Testis (tissue), 3 donors: ENCODE measurements around the gene GPR31. TPM values are rescaled to one million over a fixed set of nuclear protein-coding genes. Genes with fewer than 3 reads are reported as not detected.

Experiments
- DNase-seq: peaks from one replicate; pipeline ENCODE4 v3.0.0-alpha.2; 2019
- H3K27ac ChIP-seq, 2 donors: fragments of 200-600 bp; sonication (generic); one replicate each; pipeline ENCODE4 v1.5.1; 2019
- H3K27me3 ChIP-seq: fragments of 200-600 bp; sonication (generic); one replicate; pipeline ENCODE4 v1.5.1; 2019
- H3K36me3 ChIP-seq: fragments of 200-600 bp; sonication (generic); one replicate; pipeline ENCODE4 v1.5.1; 2017; ENCODE audit warnings: low read depth; ENCODE audit errors: missing control alignments
- H3K4me1 ChIP-seq: fragments of 200-600 bp; sonication (generic); one replicate; pipeline ENCODE4 v1.5.1; 2019
- H3K4me3 ChIP-seq, 2 donors: fragments of 200-600 bp; sonication (generic); one replicate each; pipeline ENCODE4 v1.5.1; 2017 to 2019
- H3K9me3 ChIP-seq: fragments of 200-600 bp; sonication (generic); one replicate; pipeline ENCODE4 v1.5.1; 2017
- POLR2A ChIP-seq: fragments of 450-650 bp; IDR thresholded peaks from one replicate; pipeline ENCODE4 v1.6.1; 2017; ENCODE audit warnings: antibody characterized with exemption, mild to moderate bottlenecking, moderate library complexity
- WGBS, 2 donors: methylation state at CpG; one replicate each; pipeline ENCODE4 v1.1.5; 2018; 5-methylcytosine and 5-hydroxymethylcytosine counted together
- intact Hi-C: fragments of 100-400 bp; cut with DNase I; formaldehyde crosslinking; loops from one replicate; pipeline ENCODE4 v1.15.1; 2023; ENCODE audit warnings: low total_unique reads
- polyA plus RNA-seq: library from polyadenylated mRNA; stranded (reverse); fragments of 350-450 nt; fragmentation: Illumina TruSeq; extraction: RNeasy Lipid Tissue Mini Kit (QIAGEN cat#74804); gene quantifications from one replicate; pipeline ENCODE4 v1.2.3, GENCODE V29; 2014; ENCODE audit warnings: low read depth, low replicate concordance; ENCODE audit not compliant: insufficient read depth
- total RNA-seq, 2 donors: library from RNA; depleted of rRNA; stranded (reverse); fragments of >200 nt; gene quantifications; one replicate each; pipeline ENCODE4 v1.2.3, GENCODE V29; 2016
- TF ChIP-seq, protein P1 (sequence below), 3 experiments: fragments of 450-650 bp in 2 of 3; fragments of 200-600 bp in 1 of 3; sonication (generic) in 1 of 3; IDR thresholded peaks; one replicate each; pipeline ENCODE4 v1.5.1; 2016 to 2019; ENCODE audit warnings: antibody characterized with exemption in 3 of 3, mild to moderate bottlenecking in 2 of 3, moderate library complexity in 1 of 3

Gene GPR31
- total and polyA plus RNA-seq, 3 donors from 2014 or later, result 0.19 to 0.71 (median 0.20) TPM

DNA sequence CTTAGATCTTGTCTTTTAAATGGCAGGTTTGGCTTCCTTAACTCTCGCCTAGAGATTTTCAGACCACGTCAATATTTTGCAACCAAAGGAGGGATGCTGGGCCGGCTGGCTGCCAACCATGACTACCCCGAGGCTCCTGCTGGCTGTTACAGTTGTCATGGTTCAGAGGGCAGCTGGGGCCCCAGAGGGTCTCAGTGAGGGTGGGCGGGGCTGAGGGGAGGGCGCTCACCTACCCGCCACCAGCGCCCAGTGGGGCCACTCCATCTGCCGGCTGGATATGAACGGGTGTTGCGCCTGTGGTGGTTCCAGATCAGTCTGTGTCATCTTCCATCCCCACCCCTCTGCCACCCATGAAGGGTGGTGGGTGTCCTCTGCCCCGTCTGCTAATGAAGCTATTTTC lies 12.3 kb downstream of the GPR31 start:
- WGBS, 2 donors, result 51 to 67% methylated on average over 6 to 12 of the region's 12 CpGs

DNA sequence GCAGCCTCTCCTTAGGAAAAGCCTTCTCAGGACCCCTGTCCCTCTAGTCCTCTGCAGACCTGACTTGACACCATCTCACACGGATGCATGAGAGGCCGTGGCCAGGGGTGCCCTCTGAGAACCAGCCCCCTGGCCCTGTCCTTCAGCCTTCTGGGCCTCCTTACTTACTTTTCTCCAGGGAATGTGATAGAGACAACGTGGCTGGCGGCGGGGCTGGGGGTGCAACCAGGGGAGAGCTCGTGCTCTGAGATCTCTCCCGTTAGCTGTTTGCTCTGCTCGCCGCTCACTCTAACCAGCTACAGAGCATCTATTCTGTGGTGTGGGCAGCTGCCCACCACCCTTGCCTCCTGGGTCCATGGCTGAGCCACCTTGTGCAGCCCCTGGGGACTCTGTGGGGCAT lies 14.7 kb downstream of the GPR31 start:
- H3K27me3 ChIP-seq, result no peaks in the 10 kb centered on the region
- H3K36me3 ChIP-seq, result no peaks in the 10 kb centered on the region
- H3K4me3 ChIP-seq, result no peak overlapping the region
- H3K27ac ChIP-seq, result no peak overlapping the region
- intact Hi-C loops, result loop anchor here (10.0 kb wide), 1 partner anchor 368 kb away; no protein-coding TSS in a partner anchor
- DNase-seq, result no peak
- TF ChIP-seq, protein P1, sequence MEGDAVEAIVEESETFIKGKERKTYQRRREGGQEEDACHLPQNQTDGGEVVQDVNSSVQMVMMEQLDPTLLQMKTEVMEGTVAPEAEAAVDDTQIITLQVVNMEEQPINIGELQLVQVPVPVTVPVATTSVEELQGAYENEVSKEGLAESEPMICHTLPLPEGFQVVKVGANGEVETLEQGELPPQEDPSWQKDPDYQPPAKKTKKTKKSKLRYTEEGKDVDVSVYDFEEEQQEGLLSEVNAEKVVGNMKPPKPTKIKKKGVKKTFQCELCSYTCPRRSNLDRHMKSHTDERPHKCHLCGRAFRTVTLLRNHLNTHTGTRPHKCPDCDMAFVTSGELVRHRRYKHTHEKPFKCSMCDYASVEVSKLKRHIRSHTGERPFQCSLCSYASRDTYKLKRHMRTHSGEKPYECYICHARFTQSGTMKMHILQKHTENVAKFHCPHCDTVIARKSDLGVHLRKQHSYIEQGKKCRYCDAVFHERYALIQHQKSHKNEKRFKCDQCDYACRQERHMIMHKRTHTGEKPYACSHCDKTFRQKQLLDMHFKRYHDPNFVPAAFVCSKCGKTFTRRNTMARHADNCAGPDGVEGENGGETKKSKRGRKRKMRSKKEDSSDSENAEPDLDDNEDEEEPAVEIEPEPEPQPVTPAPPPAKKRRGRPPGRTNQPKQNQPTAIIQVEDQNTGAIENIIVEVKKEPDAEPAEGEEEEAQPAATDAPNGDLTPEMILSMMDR (IDR thresholded peaks at IDR 0.05), result no peak
- no peak for TF ChIP-seq POLR2A
- WGBS, 2 donors, result 82 to 85% methylated on average over 4 to 9 of the region's 9 CpGs
- H3K4me1 ChIP-seq, result no peaks in the 10 kb centered on the region
- H3K9me3 ChIP-seq, result no peaks in the 10 kb centered on the region

More for the DNA sequence above, 12.3 kb downstream of the GPR31 start:
- TF ChIP-seq, protein P1 (IDR thresholded peaks at IDR 0.05), result no peak
- TF ChIP-seq POLR2A, result no peak
- H3K36me3 ChIP-seq, result no peaks in the 10 kb centered on the region
- no peaks in the 10 kb centered on the region for H3K27me3 ChIP-seq
- intact Hi-C loops, result loop anchor here (10.0 kb wide), 1 partner anchor 371 kb away; no protein-coding TSS in a partner anchor
- no peak for DNase-seq
- no peak overlapping the region for H3K27ac ChIP-seq
- H3K4me1 ChIP-seq, result no peaks in the 10 kb centered on the region
- H3K9me3 ChIP-seq, result no peaks in the 10 kb centered on the region
- H3K4me3 ChIP-seq, result no peak overlapping the region

DNA sequence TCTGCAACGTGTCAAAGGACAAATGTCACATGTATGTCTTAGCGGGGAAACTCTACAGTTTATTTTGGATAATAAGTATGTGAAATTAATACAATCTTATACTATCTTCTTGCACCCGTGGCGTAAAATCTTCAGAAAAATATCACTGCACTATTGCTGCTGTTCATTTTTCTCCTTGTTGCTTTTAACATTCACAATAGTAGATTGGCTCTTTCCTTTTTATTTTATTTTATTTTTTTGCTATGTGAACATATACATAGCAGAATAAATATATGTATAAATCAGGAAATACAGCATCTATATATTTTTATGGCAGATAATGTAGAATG lies 15.4 kb downstream of the GPR31 start:
- Histone ChIP-seq H3K27me3 (no peaks in the 10 kb centered on the region), H3K4me1 (no peaks in the 10 kb centered on the region), H3K36me3 (no peaks in the 10 kb centered on the region), H3K9me3 (no peaks in the 10 kb centered on the region), H3K4me3 (no peak overlapping the region), H3K27ac (no peak overlapping the region)
- intact Hi-C loops, result loop anchor here (10.0 kb wide), 1 partner anchor 368 kb away; no protein-coding TSS in a partner anchor
- no peak for TF ChIP-seq POLR2A
- TF ChIP-seq, protein P1 (IDR thresholded peaks at IDR 0.05), result no peak
- no peak for DNase-seq
- WGBS, 2 donors, result 46 to 55% methylated on average over 4 of the region's 4 CpGs

DNA sequence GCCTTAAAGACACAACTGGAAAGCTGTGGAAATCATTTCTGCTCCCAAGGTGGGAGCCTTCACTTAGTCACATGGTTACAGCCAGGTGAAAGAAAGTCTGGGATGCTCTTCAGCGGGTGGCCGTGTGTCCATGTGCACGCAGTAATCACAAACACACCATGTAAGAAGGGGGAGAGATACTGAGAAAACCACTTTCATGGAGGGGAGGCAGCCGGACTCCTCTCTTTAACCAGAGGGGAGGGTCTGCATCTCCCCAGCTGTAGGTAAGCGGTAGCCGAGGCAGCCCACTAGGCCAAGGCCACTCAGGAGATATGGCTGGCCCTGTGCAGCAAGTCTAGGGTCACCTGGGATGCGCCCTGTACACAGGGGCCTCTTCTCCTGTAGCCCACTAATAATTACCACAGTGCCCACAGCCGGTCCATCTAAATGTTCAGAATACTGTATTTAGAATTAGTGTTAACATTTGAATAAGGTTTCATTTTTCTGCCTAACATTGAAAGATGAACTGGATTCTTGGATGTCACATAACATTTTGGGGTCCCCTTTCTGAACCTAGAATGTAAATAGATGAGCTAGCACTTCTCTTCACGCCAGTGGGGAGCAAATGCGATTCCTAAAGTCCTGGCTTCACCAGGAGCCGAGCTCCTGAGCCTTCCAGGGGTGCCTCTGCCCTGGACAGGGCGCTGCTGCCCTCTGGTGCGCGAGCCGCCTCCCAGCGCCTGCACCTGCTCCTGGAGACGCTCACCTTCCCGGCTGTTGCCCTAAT lies 15.9 kb downstream of the GPR31 start:
- no peaks in the 10 kb centered on the region for H3K36me3 ChIP-seq
- H3K9me3 ChIP-seq, result no peaks in the 10 kb centered on the region
- TF ChIP-seq, protein P1 (IDR thresholded peaks at IDR 0.05), result peak in 2 of 3 experiments; percentile 43 to 63
- no peak for TF ChIP-seq POLR2A
- H3K27me3 ChIP-seq, result no peaks in the 10 kb centered on the region
- WGBS, 2 donors, result 56 to 57% methylated on average over 15 to 18 of the region's 18 CpGs
- DNase-seq, result peak; percentile 56
- no peaks in the 10 kb centered on the region for H3K4me1 ChIP-seq
- intact Hi-C loops, result loop anchor here (10.0 kb wide), 1 partner anchor 367 kb away; no protein-coding TSS in a partner anchor
- H3K4me3 ChIP-seq, result no peak overlapping the region
- no peak overlapping the region for H3K27ac ChIP-seq
